ENCODE results near the gene ATCAY.
"Not testable (repeated sequence)": the region's sequence is repeated elsewhere in the genome, so short reads cannot be mapped to it uniquely, and the experiment has no call there.

ATCAY gene

DNA sequence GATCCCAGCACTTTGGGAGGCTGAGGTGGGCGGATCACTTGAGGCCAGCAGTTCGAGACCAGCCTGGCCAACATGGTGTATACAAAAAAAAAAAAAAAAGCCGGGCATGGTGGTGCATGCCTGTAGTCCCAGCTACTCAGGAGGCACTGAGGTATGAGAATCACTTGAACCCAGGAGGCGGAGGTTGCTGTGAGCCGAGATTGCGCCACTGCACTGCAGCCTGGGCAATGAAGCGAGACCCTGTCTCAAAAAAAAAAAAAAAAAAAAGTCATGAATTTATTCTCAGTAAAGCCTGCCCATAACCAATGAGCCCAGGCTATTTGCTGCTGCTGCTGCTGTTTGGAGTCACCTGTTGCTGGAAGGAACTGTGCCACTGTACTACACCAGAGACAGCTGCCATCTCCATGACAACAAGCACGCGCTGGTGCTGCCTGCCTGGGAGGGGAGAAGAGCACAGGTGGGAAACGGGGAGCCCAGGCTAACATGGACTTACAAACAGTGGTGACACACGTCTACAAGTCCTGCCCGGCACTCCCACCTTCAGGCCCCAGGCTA lies 23.0 kb upstream of the ATCAY start:
- DNase-seq: no peak

- DNase-seq: no peak
Observed at GRCh38 chr19:3860499-3860898, 20.0 kb upstream of the ATCAY start.

GRCh38 chr19:3862826-3863500 lies 17.5 kb upstream of the ATCAY start:
- no peak for DNase-seq

GRCh38 chr19:3863648-3864047 lies 16.8 kb upstream of the ATCAY start:
- no peak for DNase-seq

DNA sequence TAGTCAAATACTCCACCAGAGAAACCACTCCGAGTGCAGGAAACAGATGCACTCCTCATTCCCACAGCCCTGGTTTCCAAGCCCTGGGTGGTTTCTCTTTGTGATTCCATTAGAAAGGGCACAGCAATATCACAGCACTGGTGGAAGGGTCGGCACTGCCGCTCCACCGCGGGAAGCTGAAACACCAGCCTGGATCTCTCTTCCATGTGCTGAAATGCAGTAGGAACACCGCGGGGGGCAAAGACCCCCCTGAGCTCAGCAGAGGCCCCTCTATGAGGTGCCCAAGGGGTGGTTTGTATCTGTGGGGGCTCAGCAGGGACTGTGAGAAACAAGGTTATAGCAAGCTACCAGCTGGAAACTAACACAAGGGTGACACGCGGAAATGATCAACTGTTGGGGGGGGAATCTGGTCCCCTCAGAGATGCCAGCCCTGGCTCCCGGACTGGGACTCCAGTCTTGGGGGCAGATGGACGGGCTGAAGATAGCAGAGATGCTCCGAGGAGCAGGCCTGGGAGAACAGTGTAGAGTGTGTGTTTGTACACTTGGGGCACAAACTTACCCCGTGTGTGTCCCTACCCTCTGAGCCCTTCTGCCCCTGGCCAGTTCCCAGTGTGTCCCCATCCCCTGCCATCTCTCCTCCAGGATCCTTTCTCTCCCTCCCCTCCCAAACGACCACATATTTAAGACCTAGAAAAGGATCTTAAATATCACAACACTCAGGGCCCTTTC lies 13.4 kb upstream of the ATCAY start:
- DNase-seq: no peak

GRCh38 chr19:3867971-3868769 lies 12.3 kb upstream of the ATCAY start:
- no peak for DNase-seq

- no peak for DNase-seq
Observed at GRCh38 chr19:3868770-3869456, 11.6 kb upstream of the ATCAY start, which contains the start of gene ZFR2. ZFR2 (minus strand) TSS chr19:3869038; CDS start chr19:3869017, 21 bp downstream.

DNA sequence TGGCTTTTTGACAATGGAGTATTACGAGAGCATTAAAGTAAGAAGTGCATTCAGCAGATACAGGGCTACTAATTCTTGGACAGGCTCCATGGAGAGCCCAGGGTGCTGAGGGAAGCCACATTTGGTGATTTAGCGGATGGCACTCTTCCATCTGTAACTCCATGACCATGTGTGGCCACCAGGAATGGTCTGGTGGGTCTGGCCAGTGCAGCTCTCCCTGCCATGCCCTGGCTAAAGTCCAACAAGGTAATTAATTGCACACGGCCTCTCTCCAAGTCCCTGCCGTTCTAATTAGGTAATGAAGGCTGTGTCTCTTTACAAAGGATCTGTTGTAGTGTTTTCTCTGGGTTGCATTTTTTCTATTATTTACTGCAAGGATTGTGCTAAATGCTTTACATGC lies 7.3 kb upstream of the ATCAY start:
- no peak for DNase-seq

- not testable (repeated sequence) for DNase-seq
Observed at GRCh38 chr19:3874695-3875094, 5.8 kb upstream of the ATCAY start.

DNA sequence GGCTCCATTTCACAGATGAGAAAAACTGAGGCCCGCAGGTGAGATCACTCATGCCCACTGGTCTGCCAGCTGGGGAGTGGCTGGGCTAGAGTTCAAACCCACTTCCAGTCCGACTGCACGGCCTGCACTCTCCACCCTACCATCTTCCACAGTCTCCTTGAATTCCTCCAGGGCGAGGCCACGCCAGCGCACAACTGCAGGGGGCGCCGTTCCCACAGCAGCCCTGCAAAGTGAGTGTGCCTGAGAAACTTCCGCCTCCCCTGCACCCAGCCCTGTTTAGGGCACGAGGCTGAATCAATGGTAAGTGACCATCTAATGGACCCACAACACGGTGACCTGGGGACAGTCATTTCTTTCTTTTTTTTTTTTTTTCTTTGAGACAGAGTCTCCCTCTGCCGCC lies 829 bp upstream of the ATCAY start:
- no peak for DNase-seq

DNA sequence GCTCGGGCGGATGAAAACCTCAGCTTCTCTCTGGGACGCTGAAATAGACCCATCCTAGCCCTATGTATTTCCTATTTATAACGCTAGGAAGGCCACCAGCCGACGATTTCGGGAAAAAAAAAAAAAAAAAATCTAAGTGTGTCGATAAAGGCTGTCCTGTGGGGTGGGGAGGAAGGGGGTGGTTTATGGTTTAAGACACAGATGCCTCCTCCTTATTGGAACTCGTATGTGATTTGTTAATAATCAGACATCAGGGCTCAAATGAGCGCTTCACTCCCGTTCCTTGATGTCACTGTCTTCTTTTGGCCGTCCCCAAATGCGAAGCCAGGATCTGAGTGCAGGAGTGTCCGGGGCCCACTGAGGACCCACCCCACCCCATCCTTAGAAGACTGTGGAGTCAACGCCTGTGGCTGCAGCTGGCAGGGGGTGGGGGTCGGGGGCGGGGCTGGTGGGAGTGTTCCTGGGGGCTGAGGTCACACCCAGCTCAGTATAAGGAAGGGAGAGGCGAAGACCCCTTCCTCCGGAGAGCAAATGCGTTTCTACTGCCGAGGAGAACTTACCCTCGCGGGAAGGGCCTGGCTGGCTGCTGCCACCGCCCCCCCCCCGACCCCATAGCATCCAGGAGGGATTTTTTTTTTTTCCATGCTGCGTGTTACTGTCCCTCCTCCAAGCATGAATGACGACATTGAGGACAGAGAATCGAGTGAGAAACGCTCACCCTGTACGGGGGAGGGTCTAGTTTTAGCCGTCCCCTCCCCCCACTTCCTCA lies 971 bp downstream of the ATCAY start:
- DNase-seq: no peak

GRCh38 chr19:3882041-3882384 lies 1.5 kb downstream of the ATCAY start:
- no peak for DNase-seq

DNA sequence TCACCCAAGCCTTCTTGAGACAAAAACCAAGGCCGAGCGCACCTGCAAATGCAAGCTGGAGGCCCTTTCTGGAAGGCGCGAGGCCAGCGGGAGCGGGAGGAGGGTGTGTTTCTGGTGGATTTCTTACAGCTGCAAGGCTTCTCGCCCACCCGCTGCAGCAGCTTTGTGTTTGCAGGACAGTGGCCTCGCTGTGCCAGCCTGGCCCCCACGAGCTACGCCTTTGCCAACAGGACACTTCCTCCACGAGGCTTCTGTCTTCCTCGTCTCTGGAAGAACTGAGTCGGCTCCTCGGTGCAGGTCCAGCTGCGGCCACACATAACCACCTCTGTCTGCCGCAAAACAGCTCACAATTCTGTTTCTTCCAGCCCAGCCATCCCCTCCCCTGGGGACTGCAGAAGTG lies 10.1 kb downstream of the ATCAY start:
- no peak for DNase-seq

GRCh38 chr19:3893509-3894179 lies 13.2 kb downstream of the ATCAY start:
- no peak for DNase-seq

DNA sequence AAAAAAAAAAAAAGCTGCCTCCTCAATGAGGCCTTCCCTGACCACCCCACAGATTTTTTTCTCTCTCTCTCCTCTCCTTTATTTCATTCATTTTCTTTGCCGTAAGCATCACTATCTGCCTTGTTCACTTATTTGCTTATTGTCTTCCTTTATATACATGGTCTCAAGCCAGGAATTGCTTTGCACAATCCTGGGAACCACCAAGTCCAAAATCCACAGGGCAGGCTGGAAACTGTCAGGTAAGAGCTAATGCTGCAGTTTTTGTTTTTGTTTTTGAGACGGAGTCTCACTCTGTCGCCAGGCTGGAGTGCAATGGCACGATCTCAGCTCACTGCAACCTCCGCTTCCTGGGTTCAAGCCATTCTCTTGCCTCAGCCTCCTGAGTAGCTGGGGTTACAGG lies 14.5 kb downstream of the ATCAY start:
- not testable (repeated sequence) for DNase-seq

- no peak for DNase-seq
Observed at GRCh38 chr19:3895788-3896187, 15.3 kb downstream of the ATCAY start.

- no peak for DNase-seq
Observed at GRCh38 chr19:3897936-3898335, 17.5 kb downstream of the ATCAY start.

- no peak for DNase-seq
Observed at GRCh38 chr19:3898426-3898825, 17.9 kb downstream of the ATCAY start.

DNA sequence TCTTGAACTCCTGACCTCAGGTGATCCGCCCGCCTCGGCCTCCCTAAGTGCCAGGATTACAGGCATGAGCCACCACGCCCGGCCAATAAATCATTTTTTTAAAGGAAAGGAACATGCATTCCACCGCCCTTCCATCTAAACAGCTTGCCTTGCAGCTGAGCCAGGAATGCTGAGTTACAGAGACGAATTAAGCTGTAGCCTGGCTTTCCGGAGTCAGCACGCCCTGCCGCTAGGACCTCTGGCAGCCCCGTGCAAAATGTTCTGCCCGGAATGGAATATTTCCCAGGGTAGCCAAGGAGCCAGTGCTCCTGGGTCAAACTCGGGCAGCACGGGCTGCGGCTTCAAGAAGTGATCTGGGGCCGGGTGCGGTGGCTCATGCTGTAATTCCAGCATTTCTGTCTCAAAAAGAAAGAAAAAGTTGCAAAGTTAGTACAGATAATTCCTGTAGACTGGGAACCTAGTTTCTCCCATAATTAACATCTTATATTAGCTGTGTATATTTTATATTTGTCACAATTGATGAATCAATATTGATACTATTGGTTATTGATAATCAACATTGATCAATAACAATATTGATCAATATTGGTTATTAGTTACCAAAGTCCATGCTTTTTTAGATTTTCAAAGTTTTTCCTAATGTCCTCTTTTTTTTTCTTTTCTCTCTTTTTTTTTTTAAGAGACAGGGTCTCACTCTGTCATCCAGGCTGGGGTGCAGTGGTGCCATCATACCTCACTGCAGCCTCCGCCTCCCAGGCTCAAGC lies 19.2 kb downstream of the ATCAY start:
- DNase-seq: no peak

DNA sequence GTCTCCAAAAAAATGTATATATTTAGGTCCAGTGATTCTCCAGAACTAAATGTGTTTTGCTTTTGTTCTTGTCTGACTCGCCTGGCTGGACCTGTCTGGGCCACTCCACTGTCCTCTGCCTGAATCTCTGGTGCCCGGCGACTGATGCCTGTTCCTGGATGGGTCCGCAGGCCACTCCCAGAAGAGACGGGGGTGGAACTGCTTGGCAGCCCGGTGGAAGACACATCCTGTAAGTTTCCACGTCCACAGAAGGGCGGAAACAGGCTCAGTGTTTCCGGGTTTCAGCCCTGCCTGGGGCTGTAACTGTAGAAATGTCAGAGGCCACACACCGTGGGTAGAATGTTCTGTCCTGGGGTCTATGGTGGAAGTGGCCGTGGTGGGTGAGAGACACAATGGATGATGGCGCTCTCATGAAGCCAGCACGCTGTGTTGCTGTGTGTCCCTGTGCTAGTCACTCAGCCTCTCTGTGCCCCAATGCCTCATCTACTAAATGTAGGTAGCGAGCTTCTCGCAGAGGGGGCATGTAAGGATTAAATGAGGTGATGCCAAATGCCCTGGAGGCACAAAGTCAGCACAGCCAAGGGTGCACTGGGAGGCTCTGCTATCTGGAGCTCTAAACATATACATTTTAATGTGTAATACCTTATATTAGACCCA lies 22.0 kb downstream of the ATCAY start:
- DNase-seq: no peak

All from inflammatory macrophage treated with lipopolysaccharide for 1 hour (primary cell).